Measurements from ENCODE around the gene DBF4.
"Not testable (repeated sequence)": the region's sequence is repeated elsewhere in the genome, so short reads cannot be mapped to it uniquely, and the experiment has no call there.

The DBF4 gene

DNA sequence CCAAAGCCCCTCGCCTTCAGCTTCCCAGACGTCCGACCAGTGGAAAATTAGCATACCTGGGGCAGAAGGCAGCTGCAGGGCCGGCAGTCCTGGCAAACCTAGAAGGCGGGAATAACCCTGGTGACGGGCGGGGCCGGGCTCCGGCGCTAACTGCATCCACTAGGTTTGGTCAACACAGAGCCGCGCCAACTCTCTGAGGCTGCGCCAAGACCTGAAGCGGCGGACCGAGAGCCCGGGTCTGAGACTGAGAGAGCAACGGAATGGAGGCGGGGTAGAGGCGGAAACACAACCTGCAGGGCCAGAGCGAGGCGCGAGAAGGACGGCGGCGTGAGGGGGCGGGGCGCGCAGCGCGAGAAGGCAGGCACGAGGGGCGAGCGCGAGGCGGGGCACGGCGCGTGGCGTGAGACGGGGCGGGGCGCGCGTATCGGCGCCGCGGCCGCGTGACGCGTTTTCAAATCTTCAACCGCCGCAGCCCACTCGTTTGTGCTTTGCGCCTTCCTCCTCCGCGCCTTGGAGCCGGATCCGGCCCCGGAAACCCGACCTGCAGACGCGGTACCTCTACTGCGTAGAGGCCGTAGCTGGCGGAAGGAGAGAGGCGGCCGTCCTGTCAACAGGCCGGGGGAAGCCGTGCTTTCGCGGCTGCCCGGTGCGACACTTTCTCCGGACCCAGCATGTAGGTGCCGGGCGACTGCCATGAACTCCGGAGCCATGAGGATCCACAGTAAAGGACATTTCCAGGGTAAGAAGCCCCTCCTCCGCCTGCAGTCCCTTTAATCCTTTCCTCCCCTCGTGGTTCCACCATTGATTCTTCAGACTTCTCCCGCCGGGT lies at the start of gene DBF4, which contains the start of gene SLC25A40:
Gene DBF4 (plus strand): TSS at position 454 of the 829 bp plus-strand sequence. CDS start 240 bp downstream, at position 694.
Gene SLC25A40 (minus strand): TSS at position 321 of the 829 bp plus-strand sequence. CDS start 17,633 bp downstream, outside the sequence.
- DNase-seq (ENCODE audit: low read depth in 3 of 3): peak; percentile 89 to 96 (median 92)

- not testable (repeated sequence) for DNase-seq (ENCODE audit: low read depth in 3 of 3)
Measured at GRCh38 chr7:87828383-87828782, 47.9 kb upstream of the DBF4 start.

DNA sequence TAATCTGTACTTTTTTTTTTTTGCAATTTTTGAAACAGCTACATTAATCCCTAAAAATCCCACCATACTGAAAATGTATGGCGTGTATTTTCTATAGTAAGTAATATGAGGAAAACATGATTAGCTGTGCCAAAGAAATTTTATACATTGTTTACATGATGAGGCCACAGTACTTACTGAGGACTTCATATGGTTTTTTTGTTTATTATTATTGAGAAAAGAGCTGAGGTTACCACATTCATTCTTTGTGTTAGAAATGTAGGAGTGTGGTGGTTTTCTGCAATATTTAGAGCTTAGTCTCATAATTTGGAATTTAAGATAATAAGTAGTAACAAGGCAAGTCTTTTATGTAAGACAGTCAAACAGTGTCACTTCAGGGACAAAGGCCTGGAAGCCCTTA lies 45.2 kb upstream of the DBF4 start:
- no peak for DNase-seq (ENCODE audit: low read depth in 3 of 3)

GRCh38 chr7:87833130-87833529 lies 43.2 kb upstream of the DBF4 start:
- DNase-seq (ENCODE audit: low read depth in 3 of 3): no peak

- DNase-seq (ENCODE audit: low read depth in 3 of 3): no peak
Measured at GRCh38 chr7:87837597-87837996, 38.7 kb upstream of the DBF4 start.

- DNase-seq (ENCODE audit: low read depth in 3 of 3): no peak
Measured at GRCh38 chr7:87850836-87851593, 25.3 kb upstream of the DBF4 start.

DNA sequence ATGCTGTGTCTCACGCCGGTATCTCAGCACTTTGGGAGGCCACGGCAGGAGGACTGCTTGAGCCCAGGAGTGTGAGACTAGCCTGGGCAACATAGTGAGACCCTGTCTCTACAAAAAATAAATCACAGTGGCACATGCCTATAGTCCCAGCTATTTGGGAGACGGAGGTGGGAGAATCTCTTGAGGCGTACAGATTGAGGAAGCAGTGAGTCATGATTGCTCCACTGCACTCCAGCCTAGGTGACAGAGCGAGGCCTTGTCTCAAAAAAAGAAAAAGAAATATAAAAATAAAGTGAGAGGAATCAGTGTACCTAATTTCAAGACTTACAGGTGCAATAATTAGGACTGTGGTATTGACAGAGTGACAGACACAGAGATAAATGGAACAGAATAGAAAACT lies 24.0 kb upstream of the DBF4 start:
- no peak for DNase-seq (ENCODE audit: low read depth in 3 of 3)

DNA sequence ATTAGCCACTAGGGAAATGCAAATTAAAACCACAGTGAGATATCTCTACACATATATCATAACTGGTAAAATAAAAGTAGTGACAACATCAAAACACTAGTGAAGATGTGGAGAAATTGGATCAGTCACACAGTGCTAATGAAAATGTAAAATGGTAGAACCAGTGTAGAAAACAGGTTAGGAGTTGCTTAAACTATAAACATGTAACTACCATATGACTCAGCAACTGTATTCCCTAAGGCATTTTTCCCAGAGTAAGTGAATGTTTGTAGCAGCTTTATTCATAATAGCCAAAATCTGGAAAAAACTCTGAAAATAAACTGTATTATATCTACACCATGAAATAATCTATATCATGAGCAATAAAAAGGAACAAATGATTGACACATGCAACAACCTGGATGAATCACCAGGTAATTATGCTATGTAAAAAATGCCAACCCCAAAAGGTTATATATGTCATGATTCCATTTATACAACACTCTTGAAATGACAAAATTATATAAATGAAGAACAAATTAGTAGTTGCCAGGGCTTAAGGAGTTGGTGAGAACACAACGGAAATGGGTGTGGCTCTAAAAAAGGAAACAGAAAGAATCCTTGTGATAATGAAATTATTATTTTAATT lies 22.9 kb upstream of the DBF4 start:
- DNase-seq (ENCODE audit: low read depth in 3 of 3): no peak

GRCh38 chr7:87858417-87859100 lies 17.7 kb upstream of the DBF4 start:
- DNase-seq (ENCODE audit: low read depth in 3 of 3): no peak

GRCh38 chr7:87866089-87866488 lies 10.2 kb upstream of the DBF4 start:
- DNase-seq (ENCODE audit: low read depth in 3 of 3): no peak

GRCh38 chr7:87866533-87866932 lies 9.8 kb upstream of the DBF4 start:
- not testable (repeated sequence) for DNase-seq (ENCODE audit: low read depth in 3 of 3)

DNA sequence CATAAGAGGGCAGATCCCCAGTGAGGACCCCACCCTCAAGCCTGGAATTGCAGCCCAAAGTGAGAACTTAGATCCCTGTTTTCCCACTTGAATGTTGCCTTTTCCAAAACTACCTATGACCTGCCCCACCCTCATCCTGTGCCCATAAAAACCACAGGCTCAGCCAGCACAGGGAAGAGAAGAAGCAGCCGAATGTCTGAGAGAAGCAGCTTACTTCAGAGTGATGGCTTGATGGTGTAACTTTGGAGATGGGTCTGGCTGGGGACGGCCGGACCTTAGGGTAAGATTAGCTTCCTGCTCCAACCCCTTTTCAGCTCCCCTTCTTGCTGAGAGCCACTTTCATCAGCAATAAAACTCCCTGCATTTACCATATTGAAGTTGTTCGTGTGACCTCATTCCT lies 5.8 kb upstream of the DBF4 start:
- no peak for DNase-seq (ENCODE audit: low read depth in 3 of 3)

DNA sequence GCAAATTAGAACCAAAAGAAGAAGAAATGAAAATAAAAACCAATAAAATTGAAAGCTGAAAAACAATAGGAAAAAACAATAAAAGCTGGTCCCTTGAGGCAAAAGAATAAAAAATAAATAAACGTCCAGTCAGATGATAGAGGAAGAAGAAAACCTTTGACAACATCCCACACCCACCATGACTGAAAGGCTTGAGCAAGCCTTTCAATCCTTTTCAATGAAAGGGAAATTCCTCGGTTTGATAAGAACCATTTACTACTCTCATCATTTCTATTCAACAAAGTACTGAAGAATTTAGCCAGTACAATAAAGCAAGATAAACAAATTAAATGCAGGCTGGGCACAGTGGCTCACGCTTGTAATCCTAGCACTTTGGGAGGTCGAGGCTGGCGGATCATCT lies 3.9 kb upstream of the DBF4 start:
- DNase-seq (ENCODE audit: low read depth in 3 of 3): no peak

DNA sequence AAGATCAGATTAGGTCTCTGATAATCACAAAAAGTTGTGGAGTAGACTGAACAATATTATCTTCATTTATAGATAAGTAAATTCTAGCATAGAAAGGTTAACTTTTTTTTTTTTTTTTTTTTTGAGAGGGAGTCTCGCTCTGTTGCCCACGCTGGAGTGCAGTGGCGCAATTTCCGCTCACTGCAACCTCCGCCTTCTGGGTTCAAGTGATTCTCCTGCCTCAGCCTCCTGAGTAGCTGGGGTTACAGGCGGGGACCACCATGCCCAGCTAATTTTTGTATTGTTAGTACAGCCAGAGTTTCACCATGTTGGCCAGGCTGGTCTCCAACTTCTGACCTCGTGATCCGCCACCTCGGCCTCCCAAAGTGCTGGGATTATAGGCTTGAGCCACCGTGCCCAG lies 3.0 kb upstream of the DBF4 start:
- not testable (repeated sequence) for DNase-seq (ENCODE audit: low read depth in 3 of 3)

- no peak for DNase-seq (ENCODE audit: low read depth in 3 of 3)
Measured at GRCh38 chr7:87874066-87874465, 2.2 kb upstream of the DBF4 start.

- peak in 1 of 3 donors; percentile 2 for DNase-seq (ENCODE audit: low read depth in 3 of 3)
Measured at GRCh38 chr7:87875151-87876039, 898 bp upstream of the DBF4 start.

DNA sequence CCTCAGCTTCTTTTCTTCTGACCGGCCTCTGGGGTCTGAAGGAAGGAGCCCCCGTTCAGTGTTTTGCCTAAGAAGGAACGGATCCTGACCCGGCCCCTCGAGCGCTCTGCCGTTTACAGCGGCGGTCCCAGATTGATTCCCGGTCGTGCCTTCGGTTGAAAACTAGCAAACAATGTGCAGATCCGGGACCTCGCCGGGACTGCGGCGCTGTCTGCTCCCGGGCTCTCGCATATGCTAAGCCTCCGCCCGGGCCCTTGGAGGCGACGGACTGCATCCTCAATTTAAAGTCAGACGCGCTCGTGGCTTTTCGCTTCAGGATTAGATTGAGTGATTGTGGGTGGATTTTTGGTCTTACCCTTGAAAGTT lies 559 bp downstream of the DBF4 start:
- DNase-seq (ENCODE audit: low read depth in 3 of 3): peak; percentile 22 to 31 (median 30)

DNA sequence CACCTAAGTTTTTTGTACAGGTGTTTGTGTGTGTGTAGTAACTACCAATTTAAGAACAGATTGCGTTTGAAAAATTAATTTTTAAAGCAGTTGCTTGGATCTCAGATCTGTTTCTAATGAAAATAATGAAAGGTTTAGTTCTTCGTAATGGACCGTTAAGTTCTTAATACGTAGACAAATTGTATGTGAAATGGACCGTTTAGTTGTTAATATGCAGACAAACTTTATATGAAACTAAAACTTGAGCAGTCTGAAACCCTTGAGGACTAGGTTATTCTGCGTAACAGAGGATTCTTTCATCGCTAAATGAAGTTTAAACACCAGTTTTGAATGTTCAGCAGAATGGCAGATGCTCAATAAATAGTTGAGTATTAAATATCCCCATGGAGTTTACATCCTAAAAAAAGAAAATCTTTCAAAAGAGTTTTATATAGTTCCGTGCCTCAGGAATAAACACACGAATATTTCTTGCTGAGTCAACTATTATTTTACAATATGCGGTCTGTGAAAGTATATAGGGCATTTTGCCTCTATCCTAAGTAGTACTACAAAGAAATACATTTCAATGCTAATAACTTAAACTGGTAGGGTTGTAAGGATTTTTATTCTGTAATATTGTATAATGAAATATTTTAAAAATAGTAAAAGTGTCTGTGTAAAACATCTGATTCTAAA lies 1.2 kb downstream of the DBF4 start:
- DNase-seq (ENCODE audit: low read depth in 3 of 3): no peak

DNA sequence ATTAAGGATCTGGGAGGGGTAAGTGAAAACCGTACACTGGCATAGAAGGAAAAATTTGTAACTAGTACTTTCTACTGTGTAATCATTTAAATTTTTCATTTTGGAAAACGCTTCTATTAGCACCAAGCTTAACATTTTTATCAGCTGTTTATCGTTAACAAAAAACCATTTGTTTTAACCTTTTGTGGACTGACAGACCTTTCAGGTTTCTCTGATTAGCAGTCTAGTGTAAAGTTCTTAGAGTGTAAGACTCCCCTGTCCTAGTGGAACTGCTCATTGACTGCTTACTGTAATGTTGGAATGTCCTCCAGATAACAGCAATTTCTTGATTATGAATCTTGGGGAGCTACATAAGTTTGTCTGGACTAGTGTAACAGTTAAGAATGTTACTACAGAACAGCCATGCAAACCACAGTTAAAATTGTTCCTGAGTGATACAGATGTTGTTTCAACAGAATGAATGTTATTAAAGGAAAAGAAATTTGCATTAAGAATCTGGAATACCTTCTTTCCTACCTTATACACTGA lies 2.0 kb downstream of the DBF4 start:
- no peak for DNase-seq (ENCODE audit: low read depth in 3 of 3)
